ENCODE measurements around the gene RANBP9.

DNA sequence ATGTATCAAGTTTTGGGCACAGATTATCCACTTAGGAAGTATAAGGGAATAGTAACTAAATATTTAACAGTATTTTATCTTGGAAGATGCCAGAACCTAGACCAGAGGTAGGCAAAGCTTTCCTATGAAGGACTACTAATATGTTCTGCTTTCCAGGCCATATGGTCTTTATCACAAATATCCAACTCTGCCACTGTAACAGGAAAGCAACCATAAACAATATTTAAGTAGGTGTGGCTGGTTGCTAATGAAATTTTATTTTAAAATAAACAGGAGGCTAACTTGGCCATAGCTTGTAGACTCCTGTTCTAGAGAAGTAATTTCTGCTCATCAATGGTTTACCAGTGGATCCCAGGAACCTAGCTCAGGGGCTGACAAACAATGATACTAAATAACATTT is 57.1 kb downstream of the RANBP9 start:
- TF ChIP-seq EZH2phosphoT487 (IDR thresholded peaks at IDR 0.05; ENCODE audit: low read depth, severe bottlenecking, unreplicated experiment): no peak
- TF ChIP-seq, protein P1, sequence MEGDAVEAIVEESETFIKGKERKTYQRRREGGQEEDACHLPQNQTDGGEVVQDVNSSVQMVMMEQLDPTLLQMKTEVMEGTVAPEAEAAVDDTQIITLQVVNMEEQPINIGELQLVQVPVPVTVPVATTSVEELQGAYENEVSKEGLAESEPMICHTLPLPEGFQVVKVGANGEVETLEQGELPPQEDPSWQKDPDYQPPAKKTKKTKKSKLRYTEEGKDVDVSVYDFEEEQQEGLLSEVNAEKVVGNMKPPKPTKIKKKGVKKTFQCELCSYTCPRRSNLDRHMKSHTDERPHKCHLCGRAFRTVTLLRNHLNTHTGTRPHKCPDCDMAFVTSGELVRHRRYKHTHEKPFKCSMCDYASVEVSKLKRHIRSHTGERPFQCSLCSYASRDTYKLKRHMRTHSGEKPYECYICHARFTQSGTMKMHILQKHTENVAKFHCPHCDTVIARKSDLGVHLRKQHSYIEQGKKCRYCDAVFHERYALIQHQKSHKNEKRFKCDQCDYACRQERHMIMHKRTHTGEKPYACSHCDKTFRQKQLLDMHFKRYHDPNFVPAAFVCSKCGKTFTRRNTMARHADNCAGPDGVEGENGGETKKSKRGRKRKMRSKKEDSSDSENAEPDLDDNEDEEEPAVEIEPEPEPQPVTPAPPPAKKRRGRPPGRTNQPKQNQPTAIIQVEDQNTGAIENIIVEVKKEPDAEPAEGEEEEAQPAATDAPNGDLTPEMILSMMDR (IDR thresholded peaks at IDR 0.05; ENCODE audit: poor library complexity): no peak
- no peak for TF ChIP-seq EZH2 (IDR thresholded peaks at IDR 0.05; ENCODE audit: borderline replicate concordance)

Measured in hepatocyte (in vitro differentiated cells).